ENCODE results near the gene RAB12.

RAB12 gene

GRCh38 chr18:8685141-8685913, 76.1 kb downstream of the RAB12 start:
- TF ChIP-seq REST (IDR thresholded peaks at IDR 0.05; ENCODE audit: insufficient read depth in 1 of 2, low read depth in 2 of 2, low read length in 2 of 2) (no peak), SIN3A (IDR thresholded peaks at IDR 0.05; ENCODE audit: borderline replicate concordance, insufficient read depth, low read length) (no peak), TAF1 (IDR thresholded peaks at IDR 0.05; ENCODE audit: borderline replicate concordance, insufficient read depth, low read length) (no peak), FOXP2 (optimal IDR thresholded peaks at IDR 0.05; ENCODE audit: borderline replicate concordance, extremely low read depth, extremely low read length, insufficient read depth) (no peak), POLR2AphosphoS5 (IDR thresholded peaks at IDR 0.05; ENCODE audit: low read depth, low read length) (no peak)

GRCh38 chr18:8685914-8686216, 76.6 kb downstream of the RAB12 start:
- TF ChIP-seq TAF1 (IDR thresholded peaks at IDR 0.05; ENCODE audit: borderline replicate concordance, insufficient read depth, low read length): no peak
- no peak for TF ChIP-seq REST (IDR thresholded peaks at IDR 0.05; ENCODE audit: insufficient read depth in 1 of 2, low read depth in 2 of 2, low read length in 2 of 2)
- no peak for TF ChIP-seq SIN3A (IDR thresholded peaks at IDR 0.05; ENCODE audit: borderline replicate concordance, insufficient read depth, low read length)
- TF ChIP-seq POLR2AphosphoS5 (IDR thresholded peaks at IDR 0.05; ENCODE audit: low read depth, low read length): no peak
- no peak for TF ChIP-seq FOXP2 (optimal IDR thresholded peaks at IDR 0.05; ENCODE audit: borderline replicate concordance, extremely low read depth, extremely low read length, insufficient read depth)

- no peak for TF ChIP-seq POLR2AphosphoS5 (IDR thresholded peaks at IDR 0.05; ENCODE audit: low read depth, low read length)
- no peak for TF ChIP-seq FOXP2 (optimal IDR thresholded peaks at IDR 0.05; ENCODE audit: borderline replicate concordance, extremely low read depth, extremely low read length, insufficient read depth)
- TF ChIP-seq SIN3A (IDR thresholded peaks at IDR 0.05; ENCODE audit: borderline replicate concordance, insufficient read depth, low read length): no peak
- TF ChIP-seq REST (IDR thresholded peaks at IDR 0.05; ENCODE audit: insufficient read depth in 1 of 2, low read depth in 2 of 2, low read length in 2 of 2): no peak
- no peak for TF ChIP-seq TAF1 (IDR thresholded peaks at IDR 0.05; ENCODE audit: borderline replicate concordance, insufficient read depth, low read length)
These were observed 77.4 kb downstream of the RAB12 start for GRCh38 chr18:8686611-8687010.

GRCh38 chr18:8688216-8688800, 79.1 kb downstream of the RAB12 start:
- TF ChIP-seq FOXP2 (optimal IDR thresholded peaks at IDR 0.05; ENCODE audit: borderline replicate concordance, extremely low read depth, extremely low read length, insufficient read depth): no peak
- no peak for TF ChIP-seq REST (IDR thresholded peaks at IDR 0.05; ENCODE audit: insufficient read depth in 1 of 2, low read depth in 2 of 2, low read length in 2 of 2)
- no peak for TF ChIP-seq SIN3A (IDR thresholded peaks at IDR 0.05; ENCODE audit: borderline replicate concordance, insufficient read depth, low read length)
- no peak for TF ChIP-seq TAF1 (IDR thresholded peaks at IDR 0.05; ENCODE audit: borderline replicate concordance, insufficient read depth, low read length)
- TF ChIP-seq POLR2AphosphoS5 (IDR thresholded peaks at IDR 0.05; ENCODE audit: low read depth, low read length): no peak

All from PFSK-1 (cell line).